GM23338 (cell line): ENCODE results near the gene BTNL2. TPM values are rescaled to one million over a fixed set of nuclear protein-coding genes. Genes with fewer than 3 reads are reported as not detected.
A peak's percentile ranks its signal among the peaks of the same experiment; 100 is the strongest.

Source experiments
- ATAC-seq: fragments of 200-7000 bp; cut with Tn5 transposase; 3 replicates; pipeline ENCODE4 v1.9.1; 2020
- DNase-seq: peaks from one replicate; pipeline ENCODE4 v3.0.0-alpha.2; 2015; ENCODE audit warnings: low spot score
- H2AFZ ChIP-seq: fragments of 200-600 bp; sonication (generic); 2 replicates; pipeline ENCODE4 v1.8.0; 2016; ENCODE audit warnings: antibody characterized with exemption, mild to moderate bottlenecking, moderate library complexity
- H3F3A ChIP-seq: fragments of 200-600 bp; sonication (generic); replicated peaks from 2 replicates; pipeline ENCODE4 v1.8.0; 2017; ENCODE audit warnings: antibody characterized with exemption, mixed run types, low read depth
- H3K27ac ChIP-seq: fragments of 200-600 bp; sonication (generic); 2 replicates; pipeline ENCODE4 v1.6.1; 2016; ENCODE audit warnings: low read depth
- H3K27me3 ChIP-seq: fragments of 200-600 bp; sonication (generic); 2 replicates; pipeline ENCODE4 v1.8.0; 2016; ENCODE audit warnings: mild to moderate bottlenecking, mixed run types, moderate library complexity; ENCODE audit not compliant: insufficient read depth
- H3K36me3 ChIP-seq: fragments of 200-600 bp; sonication (generic); 2 replicates; pipeline ENCODE4 v1.8.0; 2016; ENCODE audit warnings: mild to moderate bottlenecking; ENCODE audit not compliant: insufficient read depth
- H3K4me1 ChIP-seq: fragments of 200-600 bp; sonication (generic); 2 replicates; pipeline ENCODE4 v1.8.0; 2016; ENCODE audit warnings: mild to moderate bottlenecking, moderate library complexity; ENCODE audit not compliant: insufficient read depth
- H3K4me2 ChIP-seq: fragments of 200-600 bp; sonication (generic); 2 replicates; pipeline ENCODE4 v1.7.1; 2017; ENCODE audit warnings: mixed run types
- H3K4me3 ChIP-seq: fragments of 200-600 bp; sonication (generic); 2 replicates; pipeline ENCODE4 v1.6.1; 2016; ENCODE audit warnings: mixed run types
- H3K79me2 ChIP-seq: fragments of 200-600 bp; sonication (generic); replicated peaks from 2 replicates; pipeline ENCODE4 v1.8.0; 2017; ENCODE audit warnings: mild to moderate bottlenecking; ENCODE audit not compliant: insufficient read depth
- H3K9me2 ChIP-seq: fragments of 200-600 bp; sonication (generic); 2 replicates; pipeline ENCODE4 v1.8.0; 2017; ENCODE audit not compliant: insufficient read depth
- H4K20me1 ChIP-seq: fragments of 200-600 bp; sonication (generic); replicated peaks from 2 replicates; pipeline ENCODE4 v1.8.0; 2017; ENCODE audit warnings: mild to moderate bottlenecking; ENCODE audit not compliant: insufficient read depth
- H3K27ac Mint-ChIP-seq: 2 replicates; pipeline ENCODE4 v1.8.0; 2020; ENCODE audit warnings: inconsistent platforms, mild to moderate bottlenecking, moderate library complexity, mixed read lengths
- H3K27me3 Mint-ChIP-seq: 3 replicates; pipeline ENCODE4 v1.8.0; 2022; ENCODE audit warnings: low read depth, mild to moderate bottlenecking, moderate library complexity, mixed read lengths, inconsistent platforms; ENCODE audit not compliant: insufficient read depth, poor library complexity
- H3K36me3 Mint-ChIP-seq: 3 replicates; pipeline ENCODE4 v1.8.0; 2021; ENCODE audit warnings: low read depth, mild to moderate bottlenecking, inconsistent platforms, moderate library complexity, mixed read lengths
- H3K4me1 Mint-ChIP-seq: 3 replicates; pipeline ENCODE4 v1.8.0; 2020; ENCODE audit warnings: mild to moderate bottlenecking, inconsistent platforms, mixed read lengths
- H3K4me3 Mint-ChIP-seq: 3 replicates; pipeline ENCODE4 v1.8.0; 2021; ENCODE audit warnings: moderate library complexity, mild to moderate bottlenecking, inconsistent platforms, mixed read lengths
- H3K9me3 Mint-ChIP-seq: 3 replicates; pipeline ENCODE4 v1.8.0; 2020; ENCODE audit warnings: moderate library complexity, mild to moderate bottlenecking, inconsistent platforms, mixed read lengths
- CREB1 ChIP-seq: fragments of 250-450 bp; sonication (Bioruptor Pico); IDR thresholded peaks from 2 replicates; pipeline ENCODE4 v1.5.0; 2020; ENCODE audit warnings: low read depth, mild to moderate bottlenecking, moderate library complexity
- CTCF ChIP-seq, 2 experiments: fragments of 200-600 bp in 1 of 2; sonication (generic) in 1 of 2; conservative IDR thresholded peaks; 2 replicates each; pipeline versions ENCODE4 v1.5.1 to v1.6.1; 2016 to 2017; ENCODE audit warnings: antibody characterized with exemption in 2 of 2, low read depth in 2 of 2, mild to moderate bottlenecking in 2 of 2, moderate library complexity in 1 of 2
- ETS1 ChIP-seq: IDR thresholded peaks from 2 replicates; pipeline ENCODE4 v1.6.1; 2016; ENCODE audit warnings: antibody characterized with exemption
- EZH2 ChIP-seq: fragments of 200-600 bp; sonication (generic); IDR thresholded peaks from one replicate; pipeline ENCODE4 v1.8.0; 2017; ENCODE audit warnings: antibody characterized with exemption, mild to moderate bottlenecking, low read depth; ENCODE audit not compliant: unreplicated experiment
- EZH2phosphoT487 ChIP-seq: fragments of 200-600 bp; sonication (generic); IDR thresholded peaks from one replicate; pipeline ENCODE4 v1.8.1; 2018; ENCODE audit warnings: antibody characterized with exemption; ENCODE audit not compliant: unreplicated experiment
- JUNB ChIP-seq: IDR thresholded peaks from one replicate; pipeline ENCODE4 v1.6.1; 2016; ENCODE audit warnings: antibody characterized with exemption; ENCODE audit not compliant: unreplicated experiment
- NANOG ChIP-seq: IDR thresholded peaks from 2 replicates; pipeline ENCODE4 v1.6.1; 2016; ENCODE audit warnings: antibody characterized with exemption, borderline replicate concordance
- POLR2AphosphoS5 ChIP-seq: IDR thresholded peaks from 2 replicates; pipeline ENCODE4 v1.6.1; 2016; ENCODE audit warnings: antibody characterized with exemption, low read depth
- REST ChIP-seq: IDR thresholded peaks from one replicate; pipeline ENCODE4 v1.6.1; 2018; ENCODE audit warnings: antibody characterized with exemption; ENCODE audit not compliant: unreplicated experiment
- STAT1 ChIP-seq: IDR thresholded peaks from one replicate; pipeline ENCODE4 v1.6.1; 2016; ENCODE audit warnings: antibody characterized with exemption; ENCODE audit not compliant: unreplicated experiment
- ZNF114 ChIP-seq: fragments of 250-450 bp; sonication (Bioruptor Pico); IDR thresholded peaks from 2 replicates; pipeline ENCODE4 v1.5.0; 2020; ENCODE audit warnings: mild to moderate bottlenecking, moderate library complexity
- ZNF331 ChIP-seq: fragments of 250-450 bp; sonication (Bioruptor Pico); IDR thresholded peaks from 2 replicates; pipeline ENCODE4 v1.5.0; 2020; ENCODE audit warnings: low read depth, mild to moderate bottlenecking, moderate library complexity
- ZNF462 ChIP-seq: fragments of 250-450 bp; sonication (Bioruptor Pico); IDR thresholded peaks from 2 replicates; pipeline ENCODE4 v1.5.0; 2020; ENCODE audit warnings: mild to moderate bottlenecking, moderate library complexity
- polyA plus RNA-seq: library from polyadenylated mRNA; unstranded; fragments of >200 nt; fragmentation: Nextera tagmentation; extraction: Ambion mirVana; gene quantifications from 2 replicates; pipeline ENCODE4 v1.2.1, GENCODE V29; 2016
- total RNA-seq: library from RNA; depleted of rRNA; stranded (reverse); fragments of >200 nt; shearing (Covaris generic); gene quantifications from 2 replicates; pipeline ENCODE4 v1.2.3, GENCODE V29; 2014

BTNL2 gene
- total and polyA plus RNA-seq, 2 experiments from 2014 or later = not detected

- peak; percentile 56 for ATAC-seq
- TF ChIP-seq POLR2AphosphoS5 = no peak
- TF ChIP-seq ZNF114 (CRISPR knock-in tag) = no peak
- TF ChIP-seq ETS1 = no peak
- TF ChIP-seq CREB1 (CRISPR knock-in tag) = no peak
- no peak for TF ChIP-seq ZNF331 (CRISPR knock-in tag)
- TF ChIP-seq NANOG = no peak
- no peak for TF ChIP-seq CTCF (conservative IDR thresholded peaks at IDR 0.05; ENCODE audit: low read depth in 2 of 2)
- no peak for TF ChIP-seq STAT1
- TF ChIP-seq EZH2 = no peak
- TF ChIP-seq ZNF462 (CRISPR knock-in tag) = no peak
- TF ChIP-seq JUNB = no peak
- no peak for TF ChIP-seq EZH2phosphoT487
- TF ChIP-seq REST = no peak
- no peak overlapping the region for H3K27ac Mint-ChIP-seq
These were observed 5.6 kb downstream of the BTNL2 start for GRCh38 chr6:32401284-32401963.

More at GRCh38 chr6:32401284-32401963, 5.6 kb downstream of the BTNL2 start:
- H3K4me3 Mint-ChIP-seq = no peak overlapping the region
- no peaks in the 10 kb centered on the region for H3K36me3 ChIP-seq
- no peaks in the 10 kb centered on the region for H3K9me2 ChIP-seq
- no peaks in the 10 kb centered on the region for H3K27me3 ChIP-seq
- no peak overlapping the region for H3K27ac ChIP-seq
- no peaks in the 10 kb centered on the region for H3K36me3 Mint-ChIP-seq
- H3K4me1 ChIP-seq = no peaks in the 10 kb centered on the region
- H4K20me1 ChIP-seq = no peaks in the 10 kb centered on the region
- no peak overlapping the region for H2AFZ ChIP-seq
- DNase-seq = no peak
- H3K4me3 ChIP-seq = no peak overlapping the region
- H3F3A ChIP-seq = no peaks in the 10 kb centered on the region
- no peaks in the 10 kb centered on the region for H3K4me1 Mint-ChIP-seq
- H3K9me3 Mint-ChIP-seq = peaks cover 3% of the 10 kb centered on the region; the same call in 1 of the 3 replicates
- no peaks in the 10 kb centered on the region for H3K79me2 ChIP-seq
- H3K27me3 Mint-ChIP-seq = peaks cover 9% of the 10 kb centered on the region
- H3K4me2 ChIP-seq = no peak overlapping the region
